ENCODE data around the gene GGNBP2.

The GGNBP2 gene

DNA sequence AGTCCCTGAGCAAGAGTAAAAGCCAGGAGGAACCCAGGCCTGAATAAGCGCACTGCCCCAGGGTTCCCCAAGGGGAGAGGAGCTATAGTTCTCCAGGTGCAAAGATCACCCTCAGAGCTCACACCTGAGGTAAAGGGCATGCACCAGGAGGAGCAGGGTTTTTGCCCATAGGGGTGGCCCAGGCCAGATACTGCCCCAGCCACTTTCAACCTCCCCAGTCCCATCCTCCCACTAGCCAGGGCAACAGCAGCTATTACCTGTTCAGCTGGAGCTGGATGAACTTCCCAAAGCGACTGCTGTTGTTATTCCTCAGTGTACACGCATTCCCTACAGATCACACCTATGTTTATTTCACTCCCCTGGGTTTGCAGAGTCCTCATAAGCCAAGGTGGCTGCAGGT lies 29.9 kb upstream of the GGNBP2 start:
- no peak for DNase-seq (ENCODE audit: low read depth)

DNA sequence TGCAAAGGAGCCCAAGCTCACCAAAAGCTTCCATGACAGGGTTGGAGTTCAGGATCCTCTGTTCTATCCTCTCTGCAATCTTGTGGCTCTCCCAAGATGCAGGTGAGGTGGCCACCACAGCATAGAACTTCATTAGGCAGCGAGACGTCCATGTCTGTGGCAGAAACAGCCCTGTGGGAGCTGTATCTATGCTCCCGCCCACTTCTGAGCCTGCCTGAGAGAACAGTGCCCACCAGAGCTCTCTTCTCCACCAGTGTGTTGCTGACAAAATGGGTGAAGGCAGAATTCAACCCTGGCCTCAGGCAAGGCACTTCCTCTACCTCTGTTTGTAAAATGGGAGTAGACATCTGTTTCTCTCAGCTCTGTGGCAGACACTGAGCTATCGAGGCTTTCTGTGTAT lies 28.9 kb upstream of the GGNBP2 start:
- no peak for DNase-seq (ENCODE audit: low read depth)

DNA sequence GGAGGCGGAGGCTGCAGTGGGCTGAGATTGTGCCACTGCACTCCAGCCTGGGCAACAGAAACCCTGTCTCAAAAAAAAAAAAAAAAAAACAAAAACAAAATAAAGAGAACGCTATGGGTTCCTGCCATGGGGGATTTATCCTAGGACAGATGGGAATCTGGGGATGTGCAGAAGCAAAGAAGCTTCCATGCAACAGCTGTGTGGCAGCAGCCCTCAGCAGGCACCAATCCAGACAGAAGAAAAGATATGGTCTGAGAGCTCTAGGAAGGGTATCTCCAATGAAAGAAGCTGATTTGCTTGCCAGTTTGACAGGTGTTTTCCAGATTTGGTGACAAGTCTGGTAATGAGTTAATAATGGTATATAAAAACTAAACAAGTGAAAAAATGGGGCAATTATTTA lies 21.6 kb upstream of the GGNBP2 start:
- DNase-seq (ENCODE audit: low read depth), result no peak

DNA sequence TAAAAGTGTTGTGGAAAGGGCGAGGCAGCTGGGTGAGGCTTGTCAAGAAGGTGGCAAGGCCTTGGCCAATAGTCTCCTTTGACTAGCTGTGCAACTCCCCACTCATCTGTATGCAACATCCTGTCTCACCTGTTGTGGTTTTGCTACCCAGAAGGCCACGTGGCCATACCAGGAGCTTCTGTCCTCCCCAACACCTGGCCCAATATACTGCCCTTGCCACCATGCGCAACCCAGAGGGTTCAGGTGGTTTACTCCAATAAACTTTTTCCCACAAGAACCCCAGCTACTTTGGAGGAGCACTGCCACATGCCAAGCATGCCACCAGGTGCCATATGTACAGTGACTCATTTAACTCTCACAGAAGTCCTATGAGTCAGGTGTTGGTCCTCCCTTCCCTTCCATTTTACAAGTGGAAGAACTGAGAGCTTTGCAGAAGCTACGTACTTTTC lies 20.3 kb upstream of the GGNBP2 start:
- no peak for DNase-seq (ENCODE audit: low read depth)

DNA sequence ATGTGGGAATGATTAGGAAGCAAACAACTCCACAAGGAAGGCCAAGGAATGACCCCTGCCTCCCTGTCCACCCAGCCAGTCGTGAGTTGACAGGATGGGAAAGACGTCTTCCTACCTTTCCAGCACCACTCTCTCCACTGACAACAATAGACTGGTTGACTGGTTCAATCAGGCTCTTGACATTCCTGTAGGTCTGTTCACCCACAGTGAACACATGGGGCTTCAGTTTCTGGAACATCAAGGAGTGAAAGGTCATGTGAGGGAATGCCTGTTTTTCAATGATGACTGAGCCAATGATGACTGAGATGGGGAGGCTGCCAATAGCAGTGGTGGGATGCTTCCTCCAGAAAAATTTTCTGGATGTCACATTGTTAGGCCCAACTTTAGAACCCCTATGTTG lies 19.6 kb upstream of the GGNBP2 start:
- DNase-seq (ENCODE audit: low read depth), result no peak

DNA sequence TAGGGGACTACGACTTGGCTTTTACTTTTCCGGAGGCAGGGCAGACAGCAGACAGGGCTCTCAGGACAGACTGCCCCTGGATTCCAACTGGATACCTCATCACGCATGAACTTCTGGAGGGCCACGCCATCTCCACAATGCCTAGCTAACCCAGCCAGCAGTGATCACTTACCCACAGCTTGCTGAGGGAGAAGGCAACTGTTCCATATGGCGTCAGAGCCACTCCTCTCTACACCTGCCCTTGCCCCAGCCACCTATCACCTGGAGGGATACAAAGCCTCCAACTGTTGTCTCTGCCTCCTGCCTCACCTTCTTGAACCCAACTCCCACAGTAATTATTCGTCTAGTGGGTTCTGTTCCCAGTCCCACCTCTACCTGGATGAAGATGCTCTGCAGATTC lies 18.8 kb upstream of the GGNBP2 start:
- DNase-seq (ENCODE audit: low read depth), result no peak

DNA sequence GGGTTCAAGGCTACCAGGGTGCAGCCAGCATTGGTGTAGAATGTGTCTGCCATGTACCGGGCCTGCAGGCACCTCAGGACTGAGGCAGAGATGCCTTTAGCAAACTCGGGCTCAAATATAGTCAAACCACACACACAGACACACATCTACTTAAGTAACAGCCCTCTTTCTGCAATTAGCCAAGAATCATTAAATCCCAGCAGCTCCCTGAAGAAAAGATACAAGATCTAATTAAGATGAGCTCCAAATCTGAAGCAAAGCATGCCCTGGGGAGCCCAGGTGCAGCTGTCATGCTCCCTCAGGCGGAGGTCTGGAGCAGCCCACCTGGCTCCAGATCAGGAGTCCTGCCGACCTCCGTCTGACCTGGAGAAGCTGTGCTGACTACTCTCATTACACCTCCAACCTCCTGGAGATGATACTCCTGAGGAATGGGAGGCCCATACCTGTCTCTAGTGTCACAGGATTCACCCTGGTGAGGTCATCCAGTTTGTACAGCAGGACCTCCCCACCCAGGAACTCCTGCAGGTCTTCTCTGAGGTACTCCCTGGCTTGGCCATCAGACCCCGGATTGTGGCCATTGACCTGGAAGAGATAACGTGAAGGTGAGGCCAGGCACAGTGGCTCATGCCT lies 17.0 kb upstream of the GGNBP2 start:
- DNase-seq (ENCODE audit: low read depth), result no peak

DNA sequence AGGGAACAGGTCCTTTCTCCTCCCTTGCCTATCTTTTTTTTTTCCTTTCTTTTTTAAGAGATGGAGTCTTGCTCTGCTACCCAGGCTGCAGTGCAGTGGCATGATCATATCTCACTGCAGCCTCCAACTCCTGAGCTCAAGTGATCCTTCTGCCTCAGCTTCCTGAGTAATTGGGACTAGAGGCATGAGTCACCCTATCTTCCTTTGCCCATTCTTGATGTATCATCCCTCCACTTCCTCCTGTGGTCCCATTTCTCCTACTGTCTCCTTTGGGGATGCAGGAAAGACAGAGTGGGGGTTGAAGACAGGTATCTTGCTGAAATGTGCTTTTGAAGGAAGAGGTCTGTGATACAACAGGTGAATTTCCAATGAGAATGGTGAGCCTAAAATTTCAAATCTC lies 15.6 kb upstream of the GGNBP2 start:
- DNase-seq (ENCODE audit: low read depth), result no peak

DNA sequence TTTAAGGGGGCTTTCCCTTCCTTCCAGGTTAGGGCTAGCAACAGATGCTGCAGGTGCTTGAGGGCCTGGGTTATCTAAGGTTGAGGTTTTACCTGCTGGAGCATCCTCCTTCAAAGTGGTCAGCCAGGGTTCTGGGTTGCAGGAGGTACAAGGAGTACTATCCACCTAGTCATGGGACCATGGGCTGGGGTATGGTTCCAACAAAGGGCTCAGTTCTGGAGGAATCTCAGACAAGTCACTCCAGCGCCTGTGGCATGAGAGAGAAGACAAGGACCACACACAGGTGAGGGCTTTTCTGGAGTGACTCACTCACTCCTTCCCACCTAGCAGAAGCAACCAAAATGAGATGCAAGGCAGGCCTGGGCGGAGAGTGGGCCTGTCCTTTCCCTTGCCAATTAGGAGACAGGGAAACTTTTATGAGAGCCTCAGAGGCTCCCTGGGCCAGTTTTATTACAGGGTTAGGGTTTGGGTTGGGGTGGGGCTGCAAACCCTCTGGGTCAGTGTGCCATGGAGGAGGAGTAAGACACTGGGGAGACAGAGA lies 12.2 kb upstream of the GGNBP2 start:
- DNase-seq (ENCODE audit: low read depth), result no peak

DNA sequence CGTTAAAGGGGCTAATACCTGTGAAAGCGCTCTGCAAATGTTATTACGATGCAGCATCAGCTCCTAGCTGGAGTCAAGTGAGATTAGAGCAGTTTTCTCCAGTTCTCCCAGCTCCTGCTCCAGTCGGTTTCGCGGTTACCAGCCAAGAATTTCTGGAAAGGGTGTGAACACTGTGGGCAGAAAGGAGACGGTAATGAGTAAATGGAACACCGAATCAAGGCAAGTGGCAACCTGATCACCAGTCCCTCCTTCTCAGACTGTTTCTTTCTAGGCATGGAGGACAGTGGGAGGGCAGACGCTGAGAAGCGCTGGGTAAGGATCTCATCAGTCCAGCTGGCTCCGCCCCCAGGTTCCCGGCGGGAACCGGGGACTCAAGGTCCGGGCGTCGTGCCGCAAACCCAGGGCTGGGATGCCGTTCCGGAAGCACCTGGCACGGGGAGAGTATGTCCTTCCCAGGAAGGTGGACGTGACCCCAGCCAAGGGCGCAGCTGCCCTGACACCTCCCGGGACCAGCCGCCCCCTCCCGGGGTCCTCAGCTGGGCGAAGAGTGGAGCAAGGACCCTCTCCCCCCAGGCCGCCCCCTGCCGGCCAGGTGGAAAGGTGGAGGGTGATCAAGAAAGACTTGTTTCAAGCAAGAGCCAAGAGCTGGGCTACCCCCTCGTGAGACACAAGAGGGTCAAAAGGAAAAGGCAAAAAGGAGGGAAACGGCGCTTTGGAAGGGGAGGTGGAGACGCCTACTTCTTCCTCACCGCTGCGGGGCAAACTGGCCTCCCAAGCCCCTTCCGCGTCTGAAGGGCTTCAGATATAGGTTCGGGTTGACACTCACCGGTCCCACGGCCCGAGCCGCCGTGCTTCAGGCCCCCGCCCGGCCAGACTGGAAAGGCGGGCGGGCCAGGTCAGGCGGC lies 10.5 kb upstream of the GGNBP2 start:
- DNase-seq (ENCODE audit: low read depth), result peak; percentile 45

DNA sequence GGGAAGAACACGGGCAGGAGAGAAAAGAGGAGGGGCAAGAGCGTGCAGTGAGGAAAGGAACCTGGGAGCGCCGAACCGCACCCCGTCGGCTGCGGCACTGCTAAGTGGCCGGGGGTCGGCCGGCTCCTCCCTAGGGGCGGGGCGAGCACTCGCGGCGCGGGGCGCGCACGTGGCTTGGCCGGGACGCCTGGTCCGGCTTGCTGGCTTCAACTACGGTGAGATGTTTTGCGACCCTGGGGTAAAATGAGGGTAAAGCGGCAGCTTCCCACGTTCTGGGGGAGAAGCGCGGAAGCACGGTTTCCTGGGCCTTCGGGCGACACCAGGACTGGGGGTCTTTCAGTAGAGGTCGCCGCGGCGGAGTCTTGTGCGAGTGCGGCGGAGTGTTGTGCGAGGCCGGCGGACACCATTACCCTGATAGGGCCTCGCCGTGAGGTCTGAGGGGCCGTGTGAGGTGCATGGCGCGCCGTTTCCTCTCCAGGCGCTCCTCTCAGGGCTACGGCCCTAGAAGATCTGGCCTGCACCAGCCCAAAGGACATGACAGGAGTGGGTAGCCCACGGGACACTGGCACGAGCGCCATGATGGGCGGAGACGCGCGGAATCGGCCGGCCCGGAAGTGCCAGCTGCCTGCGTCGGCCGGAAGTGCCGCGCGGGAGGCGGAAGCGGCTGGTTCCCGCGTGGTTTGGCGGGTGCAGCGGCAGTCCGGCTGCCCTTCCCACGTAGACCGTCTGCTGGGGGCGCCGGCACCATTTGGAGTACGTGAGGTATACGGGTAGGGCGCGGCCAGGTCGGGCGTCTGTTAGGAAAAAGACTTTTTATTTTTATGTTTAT lies 9.7 kb upstream of the GGNBP2 start, which contains the start of the genes MYO19 and PIGW:
TSS of gene MYO19 (minus strand) at position 29 of the 829 bp plus-strand sequence. CDS start 2,330 bp downstream, outside the sequence.
TSS of gene PIGW (plus strand) at position 148 of the 829 bp plus-strand sequence. CDS start 2,115 bp downstream, outside the sequence.
- DNase-seq (ENCODE audit: low read depth), result peak; percentile 86

DNA sequence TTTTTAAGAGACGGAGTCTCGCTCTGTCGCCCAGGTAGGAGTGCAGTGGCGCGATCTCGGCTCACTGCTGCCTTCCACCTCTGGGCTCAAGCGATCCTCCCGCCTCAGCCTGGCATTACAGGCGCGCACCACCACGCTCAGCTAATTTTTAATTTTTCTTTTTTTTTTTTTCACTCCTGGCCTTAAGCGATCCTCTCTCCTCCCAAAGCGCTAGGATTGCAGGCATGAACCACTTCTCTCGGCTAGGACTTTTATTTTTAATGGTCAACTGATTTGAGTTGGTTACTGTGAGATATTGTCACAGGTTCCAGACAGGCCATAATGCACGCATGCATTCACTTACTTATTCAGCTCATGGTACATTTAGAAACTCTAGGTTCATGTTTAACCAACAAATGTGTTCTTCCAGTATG lies 9.0 kb upstream of the GGNBP2 start:
- no peak for DNase-seq (ENCODE audit: low read depth)

DNA sequence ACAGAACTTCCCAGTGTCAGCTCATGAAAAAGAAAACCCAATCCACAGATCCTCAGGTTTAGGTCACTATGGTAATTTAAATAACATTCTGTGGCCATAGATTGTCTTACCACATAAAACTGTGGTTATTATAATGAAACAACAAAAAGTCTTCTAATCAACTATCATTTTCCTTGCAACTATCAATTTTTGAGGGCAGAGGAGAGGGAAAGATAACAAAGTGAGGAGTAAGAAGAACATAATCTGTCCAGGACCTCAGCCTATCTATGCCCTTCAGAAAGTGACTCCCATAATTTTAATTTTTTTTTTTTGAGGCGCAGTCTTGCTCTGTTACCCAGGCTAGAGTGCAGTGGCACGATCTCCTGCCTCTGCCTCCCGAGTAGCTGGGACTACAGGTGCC lies 4.0 kb upstream of the GGNBP2 start:
- DNase-seq (ENCODE audit: low read depth), result no peak

DNA sequence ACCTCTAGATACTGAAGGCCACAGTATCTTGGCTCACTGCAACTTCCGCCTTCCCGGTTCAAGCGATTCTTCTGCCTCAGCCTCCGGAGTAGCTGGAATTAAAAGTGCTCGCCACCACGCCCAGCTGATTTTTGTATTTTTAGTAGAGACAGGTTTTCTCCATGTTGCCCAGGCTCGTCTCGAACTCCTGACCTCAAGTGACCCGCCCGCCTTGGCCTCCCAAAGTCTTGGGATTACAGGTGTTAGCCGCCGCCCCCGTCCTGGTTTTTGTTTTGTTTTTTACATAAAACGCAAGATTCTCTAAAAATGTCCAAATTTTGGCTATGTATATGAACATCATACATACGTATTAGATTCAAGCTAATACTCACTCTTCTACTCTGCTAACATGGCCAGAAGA lies 2.0 kb upstream of the GGNBP2 start:
- no peak for DNase-seq (ENCODE audit: low read depth)

DNA sequence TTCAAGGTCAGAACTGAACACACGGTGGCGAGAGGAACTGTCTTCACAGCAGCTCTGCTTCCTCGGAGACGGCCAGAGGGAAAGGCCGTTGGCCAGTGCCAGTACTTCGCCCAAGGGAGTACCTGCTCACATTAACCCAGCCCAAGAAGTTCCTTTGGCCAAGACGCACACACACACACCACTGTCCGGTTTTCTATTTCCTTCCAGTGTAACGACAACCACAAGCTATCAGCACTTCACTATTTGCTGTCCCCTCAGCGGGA lies 744 bp upstream of the GGNBP2 start:
- DNase-seq (ENCODE audit: low read depth), result no peak

DNA sequence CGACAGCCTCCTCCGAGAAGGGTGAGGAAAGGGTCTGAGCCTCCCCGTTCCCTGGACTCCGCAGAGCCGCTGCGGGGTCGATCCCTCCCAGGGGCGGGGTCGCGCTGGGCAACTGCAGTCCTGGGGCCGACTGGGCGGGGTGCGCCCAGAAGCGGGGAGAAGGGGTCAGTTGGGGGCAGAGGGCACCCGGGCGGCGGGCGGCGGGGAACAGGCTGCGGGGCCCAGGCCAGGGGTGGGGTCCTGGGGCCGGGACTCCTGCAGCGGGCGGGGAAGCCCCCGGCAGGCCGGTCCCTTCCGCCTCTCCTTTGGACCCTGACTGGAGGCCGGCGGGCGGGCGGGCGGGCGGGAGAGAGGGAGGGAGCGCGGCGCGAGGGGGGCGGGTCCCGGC lies 352 bp downstream of the GGNBP2 start:
- DNase-seq (ENCODE audit: low read depth), result no peak

DNA sequence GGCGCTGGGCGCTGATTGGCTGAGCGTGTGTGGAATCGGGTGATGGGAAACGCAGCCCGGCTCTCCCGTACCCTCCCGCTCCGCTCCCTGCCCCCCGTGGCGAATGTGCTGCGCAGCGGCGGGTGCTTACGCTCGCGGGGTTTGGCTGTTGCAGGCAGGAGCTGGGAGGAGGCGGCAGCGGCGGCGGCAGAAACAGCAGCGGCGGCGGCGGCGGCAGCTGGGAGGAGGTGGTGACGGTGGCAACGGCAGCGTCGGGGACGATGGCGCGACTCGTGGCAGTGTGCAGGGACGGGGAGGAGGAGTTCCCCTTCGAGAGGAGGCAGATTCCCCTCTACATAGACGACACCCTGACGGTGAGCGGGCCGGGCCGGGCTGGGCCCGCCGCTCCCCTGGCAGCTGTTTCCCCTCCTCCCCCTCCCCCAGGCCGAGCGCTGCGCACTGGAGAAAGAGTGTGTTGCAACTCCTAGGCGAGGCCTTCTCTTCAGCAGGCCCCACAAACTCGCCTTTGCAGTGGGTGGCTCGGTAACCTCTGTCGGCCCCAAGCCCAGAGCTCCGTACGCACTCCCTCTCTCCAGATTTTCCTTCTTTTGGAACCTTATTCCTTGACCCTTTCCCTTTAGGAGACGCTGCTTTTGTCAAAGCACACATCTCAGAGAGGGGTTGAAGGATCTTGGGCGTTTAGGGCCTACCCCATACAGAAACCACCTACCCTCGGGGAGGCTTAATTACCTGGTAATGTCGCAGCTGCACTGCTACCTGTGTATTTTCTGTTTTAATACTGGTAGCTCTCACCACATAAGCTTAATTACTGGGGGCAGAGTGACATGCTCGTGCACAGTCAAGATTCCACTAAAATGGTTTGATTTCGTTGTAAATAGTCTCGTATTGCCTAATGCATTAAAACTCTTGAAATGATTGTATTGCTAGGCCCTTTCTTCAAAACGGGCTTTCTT lies 1.0 kb downstream of the GGNBP2 start:
- DNase-seq (ENCODE audit: low read depth), result peak; percentile 96

DNA sequence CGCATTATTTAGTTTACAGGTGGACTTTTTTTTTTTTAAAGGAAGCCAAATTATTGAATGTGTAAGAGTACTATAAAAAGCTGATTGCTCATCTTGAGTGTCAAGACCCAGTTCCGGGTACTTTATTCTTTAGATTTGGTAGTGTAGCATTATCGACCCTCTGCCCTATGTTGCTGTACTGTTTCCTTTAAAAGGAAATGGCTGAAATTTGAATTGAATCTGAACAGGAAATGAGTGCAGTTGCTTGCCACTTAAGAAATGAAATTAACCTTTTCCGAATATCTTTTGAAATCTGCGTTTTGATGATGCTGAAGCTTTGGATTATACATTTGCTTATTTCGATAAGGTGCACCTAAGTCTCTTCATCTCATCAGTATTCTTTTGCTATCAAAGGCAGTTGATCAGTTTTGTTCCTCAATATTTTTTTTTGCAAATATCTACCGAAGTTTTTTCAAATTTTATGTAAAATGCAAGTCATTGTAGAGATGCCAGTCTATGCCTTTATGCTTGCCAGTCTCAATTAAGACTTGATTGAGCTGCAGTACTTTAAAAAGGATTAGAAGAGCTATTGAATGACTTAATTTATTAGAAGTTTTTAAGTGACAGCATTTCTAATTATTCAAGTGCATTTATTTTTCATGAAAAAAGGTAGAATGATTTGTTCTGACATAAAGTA lies 1.8 kb downstream of the GGNBP2 start:
- DNase-seq (ENCODE audit: low read depth), result no peak

DNA sequence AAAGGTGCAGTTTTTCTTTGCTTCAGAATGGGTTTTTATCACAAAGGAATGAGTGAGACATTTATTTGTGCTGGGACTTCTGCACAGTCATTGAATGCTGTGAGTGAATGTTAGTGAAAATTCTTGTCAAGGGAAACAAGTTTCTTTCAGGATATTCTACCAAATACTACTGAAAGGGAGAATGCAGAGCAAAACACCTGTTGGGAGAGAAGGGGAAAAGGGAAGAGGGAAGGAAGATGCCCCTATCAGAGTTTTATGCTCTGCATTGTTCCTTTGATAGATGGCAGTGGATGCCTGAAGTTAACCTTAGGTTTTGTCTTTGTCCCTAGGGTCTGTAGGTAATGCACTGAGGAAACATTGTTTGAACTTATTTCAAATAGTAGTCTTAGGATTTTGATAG lies 3.1 kb downstream of the GGNBP2 start:
- no peak for DNase-seq (ENCODE audit: low read depth)

DNA sequence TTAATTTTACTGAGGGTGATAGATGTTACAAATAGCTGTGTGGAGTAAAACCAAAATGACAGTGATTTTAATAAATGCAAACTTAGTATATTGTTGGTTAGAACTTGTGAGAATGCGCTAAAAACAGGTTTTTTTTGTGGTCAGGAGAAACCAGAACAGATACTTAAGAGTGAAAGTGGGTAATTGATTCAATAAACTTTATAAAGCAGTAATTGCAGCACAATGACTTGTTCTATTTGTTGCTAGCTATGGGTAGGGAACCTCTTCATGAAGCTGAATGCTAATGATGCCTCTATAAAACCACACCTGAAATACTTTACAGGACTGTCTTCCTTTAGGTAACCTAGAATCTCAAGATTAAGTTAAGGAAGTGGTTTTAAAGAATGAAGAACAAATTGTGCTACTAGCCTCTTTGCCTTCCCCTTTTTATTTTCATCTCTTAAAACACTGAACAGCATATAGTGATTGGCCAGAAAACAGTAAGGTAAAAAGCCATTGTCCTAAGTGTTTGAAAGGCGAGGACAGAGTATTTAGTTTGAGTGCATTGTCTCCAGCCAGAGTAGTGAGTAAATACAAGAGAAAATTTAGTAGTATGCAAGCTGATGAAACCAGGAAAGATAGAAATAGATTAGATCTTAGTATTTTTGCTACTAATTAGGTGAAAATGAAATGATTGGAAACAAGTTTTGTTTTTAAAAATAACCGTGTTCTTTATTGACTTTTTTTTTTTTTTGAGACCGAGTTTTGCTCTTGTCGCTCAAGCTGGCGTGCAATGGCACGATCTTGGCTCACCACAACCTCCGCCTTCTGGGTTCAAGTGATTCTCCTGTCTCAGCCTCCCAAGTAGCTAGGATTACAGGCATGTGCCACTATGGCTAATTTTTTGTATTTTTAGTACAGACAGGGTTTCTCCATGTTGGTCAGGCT lies 6.0 kb downstream of the GGNBP2 start:
- no peak for DNase-seq (ENCODE audit: low read depth)

Measured in activated T-cell treated with anti-CD3 and anti-CD28 coated beads for 24 hours (primary cell).